ENCODE measurements around the gene CSNK2A2. TPM values are rescaled to one million over a fixed set of nuclear protein-coding genes. Genes with fewer than 3 reads are reported as not detected.

The CSNK2A2 gene
- total and polyA plus RNA-seq, 5 donors: 20.6 to 36.7 (median 32.4) TPM

- no peak overlapping the region for H3K27ac ChIP-seq (ENCODE audit: low read length)
- ATAC-seq: peak; percentile 19 to 22
- intact Hi-C loops (cut with DNase I): loop anchor here in 1 of 4 donors (10.0 kb wide), 1 partner anchor 173 kb away; the partner anchor contains the start of gene MMP15
Observed at GRCh38 chr16:58197314-58198012, 443 bp downstream of the CSNK2A2 start.

DNA sequence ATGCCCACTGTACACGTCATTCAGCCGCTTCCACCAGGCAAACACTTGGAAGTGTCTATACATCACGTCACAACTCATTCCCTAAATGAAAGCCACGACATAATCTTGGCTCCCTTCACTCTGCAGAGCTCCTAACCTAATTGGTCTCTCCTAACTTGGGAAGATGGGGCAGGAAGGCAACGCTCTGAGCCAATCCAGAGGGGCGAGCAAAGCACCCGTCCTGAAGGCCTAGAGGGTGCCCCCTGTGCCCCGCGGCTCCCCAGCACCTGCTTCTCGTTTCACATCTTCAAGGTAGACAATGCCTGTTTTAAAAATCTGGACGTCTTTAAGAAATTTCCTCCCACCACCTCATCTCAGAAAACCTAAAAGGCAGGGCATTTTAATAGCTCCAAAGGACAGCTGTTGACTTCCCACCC lies 1.0 kb downstream of the CSNK2A2 start:
- Histone ChIP-seq H3K4me1 (ENCODE audit: control insufficient read depth, insufficient read depth, low read length) (peaks cover 6% of the 10 kb centered on the region), H3K4me3 (ENCODE audit: low read length) (peak overlapping the region; percentile 100), H3K27me3 (ENCODE audit: control insufficient read depth, insufficient read depth) (no peaks in the 10 kb centered on the region), H3K9me3 (ENCODE audit: control insufficient read depth, low read length) (no peaks in the 10 kb centered on the region), H3K27ac (ENCODE audit: low read length) (no peak overlapping the region)
- DNase-seq (peak in 1 of 3 donors; percentile 17), ATAC-seq (peak in 1 of 2 donors; percentile 64)
- intact Hi-C loops (cut with DNase I): loop anchor here in 1 of 4 donors (10.0 kb wide), 1 partner anchor 172 kb away; the partner anchor contains the start of gene MMP15
- WGBS: 11% methylated on average over 11 of the region's 11 CpGs

More at GRCh38 chr16:58197314-58198012, 443 bp downstream of the CSNK2A2 start:
- H3K4me1 ChIP-seq (ENCODE audit: control insufficient read depth, insufficient read depth, low read length): peaks cover 6% of the 10 kb centered on the region
- peak overlapping the region; percentile 100 for H3K4me3 ChIP-seq (ENCODE audit: low read length)
- peak in 2 of 3 donors; percentile 52 to 54 for DNase-seq
- H3K27me3 ChIP-seq (ENCODE audit: control insufficient read depth, insufficient read depth): no peaks in the 10 kb centered on the region
- no peaks in the 10 kb centered on the region for H3K9me3 ChIP-seq (ENCODE audit: control insufficient read depth, low read length)
- WGBS: under 1% methylated on average over 79 of the region's 97 CpGs

GRCh38 chr16:58195771-58196170 lies 2.1 kb downstream of the CSNK2A2 start:
- intact Hi-C loops (cut with DNase I): loop anchor here in 1 of 4 donors (10.0 kb wide), 1 partner anchor 171 kb away; the partner anchor contains the start of gene MMP15
- 81% methylated on average over 3 of the region's 3 CpGs for WGBS
- no peak for ATAC-seq

GRCh38 chr16:58195344-58195743 lies 2.6 kb downstream of the CSNK2A2 start:
- peaks cover 6% of the 10 kb centered on the region for H3K4me1 ChIP-seq (ENCODE audit: control insufficient read depth, insufficient read depth, low read length)
- WGBS: 85% methylated on average over 4 of the region's 4 CpGs
- intact Hi-C loops (cut with DNase I): loop anchor here in 1 of 4 donors (10.0 kb wide), 1 partner anchor 171 kb away; the partner anchor contains the start of gene MMP15
- DNase-seq (no peak), ATAC-seq (no peak)
- no peaks in the 10 kb centered on the region for H3K27me3 ChIP-seq (ENCODE audit: control insufficient read depth, insufficient read depth)
- no peaks in the 10 kb centered on the region for H3K9me3 ChIP-seq (ENCODE audit: control insufficient read depth, low read length)
- H3K4me3 ChIP-seq (ENCODE audit: low read length): no peak overlapping the region
- H3K27ac ChIP-seq (ENCODE audit: low read length): no peak overlapping the region

More at GRCh38 chr16:58195771-58196170, 2.1 kb downstream of the CSNK2A2 start:
- Histone ChIP-seq H3K27me3 (ENCODE audit: control insufficient read depth, insufficient read depth) (no peaks in the 10 kb centered on the region), H3K4me1 (ENCODE audit: control insufficient read depth, insufficient read depth, low read length) (peaks cover 6% of the 10 kb centered on the region), H3K27ac (ENCODE audit: low read length) (no peak overlapping the region), H3K9me3 (ENCODE audit: control insufficient read depth, low read length) (no peaks in the 10 kb centered on the region), H3K4me3 (ENCODE audit: low read length) (no peak overlapping the region)
- DNase-seq: no peak

GRCh38 chr16:58194790-58195189 lies 3.1 kb downstream of the CSNK2A2 start:
- H3K27ac ChIP-seq (ENCODE audit: low read length): no peak overlapping the region
- intact Hi-C loops (cut with DNase I): loop anchor here in 1 of 4 donors (10.0 kb wide), 1 partner anchor 170 kb away; the partner anchor contains the start of gene MMP15
- no peak overlapping the region for H3K4me3 ChIP-seq (ENCODE audit: low read length)
- ATAC-seq (no peak), DNase-seq (no peak)
- 75% methylated on average over 3 of the region's 3 CpGs for WGBS
- H3K9me3 ChIP-seq (ENCODE audit: control insufficient read depth, low read length): no peaks in the 10 kb centered on the region
- H3K4me1 ChIP-seq (ENCODE audit: control insufficient read depth, insufficient read depth, low read length): peaks cover 6% of the 10 kb centered on the region
- no peaks in the 10 kb centered on the region for H3K27me3 ChIP-seq (ENCODE audit: control insufficient read depth, insufficient read depth)

GRCh38 chr16:58187665-58188421 lies 10.1 kb downstream of the CSNK2A2 start:
- no peaks in the 10 kb centered on the region for H3K27me3 ChIP-seq (ENCODE audit: control insufficient read depth, insufficient read depth)
- no peaks in the 10 kb centered on the region for H3K4me1 ChIP-seq (ENCODE audit: control insufficient read depth, insufficient read depth, low read length)
- ATAC-seq (peak; percentile 62 to 79), DNase-seq (peak; percentile 16 to 64 (median 61))
- H3K27ac ChIP-seq (ENCODE audit: low read length): no peak overlapping the region
- intact Hi-C loops (cut with DNase I): loop anchor here in 1 of 4 donors (10.0 kb wide), 1 partner anchor 53 kb away; no protein-coding TSS in a partner anchor
- H3K4me3 ChIP-seq (ENCODE audit: low read length): no peak overlapping the region
- 76% methylated on average over 10 of the region's 10 CpGs for WGBS
- H3K9me3 ChIP-seq (ENCODE audit: control insufficient read depth, low read length): no peaks in the 10 kb centered on the region

GRCh38 chr16:58187092-58187491 lies 10.8 kb downstream of the CSNK2A2 start:
- H3K9me3 ChIP-seq (ENCODE audit: control insufficient read depth, low read length): no peaks in the 10 kb centered on the region
- ATAC-seq: peak in 1 of 2 donors; percentile 48

DNA sequence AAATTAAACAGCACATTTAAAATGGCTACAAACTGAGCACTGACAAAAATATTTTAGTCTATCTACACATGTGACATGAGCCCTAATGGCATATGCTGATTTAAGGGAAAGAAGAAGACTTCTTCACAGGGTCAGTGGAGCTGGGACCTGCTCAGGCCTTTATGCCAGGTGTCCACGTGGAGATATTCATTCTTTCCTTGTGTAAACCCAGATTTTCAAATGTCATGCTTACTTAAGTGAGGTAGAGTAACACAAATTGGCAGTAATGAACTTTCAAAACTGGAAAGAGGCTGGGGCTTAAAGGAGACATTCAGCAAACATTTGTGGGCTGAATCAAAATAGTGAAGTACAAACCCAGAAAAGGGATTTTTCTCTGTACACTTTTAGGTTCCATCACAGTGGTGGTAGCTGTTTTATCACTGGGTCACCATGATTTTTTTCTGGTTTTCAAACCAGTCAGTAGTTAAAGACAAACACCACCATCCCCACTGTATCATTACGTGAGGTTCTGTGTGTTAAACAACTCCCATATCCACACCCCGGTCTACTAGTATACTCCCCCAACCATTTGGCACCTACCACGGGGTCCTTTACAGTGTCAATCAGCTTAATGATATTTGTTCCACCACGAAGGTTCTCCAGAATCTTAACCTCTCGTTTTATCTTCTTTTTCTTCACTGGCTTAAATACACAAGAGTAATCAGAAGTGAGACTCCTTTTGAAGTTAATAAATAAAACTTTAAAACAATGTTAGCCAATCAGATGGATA lies 11.5 kb downstream of the CSNK2A2 start:
- Histone ChIP-seq H3K27me3 (ENCODE audit: control insufficient read depth, insufficient read depth) (no peaks in the 10 kb centered on the region), H3K27ac (ENCODE audit: low read length) (no peak overlapping the region), H3K9me3 (ENCODE audit: control insufficient read depth, low read length) (no peaks in the 10 kb centered on the region), H3K4me1 (ENCODE audit: control insufficient read depth, insufficient read depth, low read length) (no peaks in the 10 kb centered on the region), H3K4me3 (ENCODE audit: low read length) (no peak overlapping the region)
- no peak for DNase-seq
- 59% methylated on average over 6 of the region's 6 CpGs for WGBS
- no peak for ATAC-seq
- intact Hi-C loops (cut with DNase I): loop anchor here in 1 of 4 donors (10.0 kb wide), 1 partner anchor 52 kb away; no protein-coding TSS in a partner anchor

More at GRCh38 chr16:58187092-58187491, 10.8 kb downstream of the CSNK2A2 start:
- no peaks in the 10 kb centered on the region for H3K4me1 ChIP-seq (ENCODE audit: control insufficient read depth, insufficient read depth, low read length)
- no peaks in the 10 kb centered on the region for H3K27me3 ChIP-seq (ENCODE audit: control insufficient read depth, insufficient read depth)
- intact Hi-C loops (cut with DNase I): loop anchor here in 1 of 4 donors (10.0 kb wide), 1 partner anchor 52 kb away; no protein-coding TSS in a partner anchor
- no peak overlapping the region for H3K27ac ChIP-seq (ENCODE audit: low read length)
- H3K4me3 ChIP-seq (ENCODE audit: low read length): no peak overlapping the region
- no peak for DNase-seq

- H3K9me3 ChIP-seq (ENCODE audit: control insufficient read depth, low read length): no peaks in the 10 kb centered on the region
- ATAC-seq (no peak), DNase-seq (no peak)
- H3K4me3 ChIP-seq (ENCODE audit: low read length): no peak overlapping the region
- no peak overlapping the region for H3K27ac ChIP-seq (ENCODE audit: low read length)
- intact Hi-C loops (cut with DNase I): no loop called here
- no peaks in the 10 kb centered on the region for H3K27me3 ChIP-seq (ENCODE audit: control insufficient read depth, insufficient read depth)
- H3K4me1 ChIP-seq (ENCODE audit: control insufficient read depth, insufficient read depth, low read length): peaks cover 6% of the 10 kb centered on the region
- 86% methylated on average over 1 of the region's 1 CpG for WGBS
Observed at GRCh38 chr16:58177353-58177710, 20.6 kb downstream of the CSNK2A2 start.

DNA sequence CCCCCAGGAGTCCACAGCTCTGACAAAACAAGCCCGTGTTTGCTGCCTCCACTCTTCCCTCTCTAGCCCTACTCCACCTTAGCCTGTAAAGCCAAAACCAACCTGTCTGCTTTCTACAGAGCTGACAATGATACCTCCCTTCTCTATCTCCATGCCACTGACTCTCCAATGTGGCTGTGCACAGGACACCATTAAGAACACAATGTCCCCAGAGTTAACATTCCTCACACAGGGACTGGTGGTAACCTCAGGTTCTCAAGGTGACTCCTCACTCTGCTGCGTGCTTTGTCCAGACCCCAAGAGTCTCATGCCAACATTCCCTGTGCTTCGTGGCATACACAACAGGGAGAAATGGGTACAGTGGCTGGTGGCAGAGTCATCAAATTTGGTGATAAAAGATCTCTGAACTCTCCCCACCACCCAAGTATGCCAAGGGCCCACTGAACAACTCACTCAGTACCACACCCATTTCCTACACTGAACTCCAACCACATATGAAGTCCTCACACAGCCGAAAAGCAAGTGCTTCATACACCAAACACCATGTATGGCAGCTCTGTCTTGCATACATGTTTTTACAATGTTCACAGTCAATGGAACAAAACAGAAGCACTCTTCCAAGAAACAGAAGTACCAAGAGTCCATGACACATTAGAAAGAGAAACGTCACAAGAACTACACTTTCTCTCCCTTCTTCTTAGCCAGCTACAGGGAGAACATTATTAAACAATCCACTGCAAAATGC lies 21.1 kb downstream of the CSNK2A2 start:
- no peak for ATAC-seq

More for the DNA sequence above, 21.1 kb downstream of the CSNK2A2 start:
- peaks cover 6% of the 10 kb centered on the region for H3K4me1 ChIP-seq (ENCODE audit: control insufficient read depth, insufficient read depth, low read length)
- H3K27me3 ChIP-seq (ENCODE audit: control insufficient read depth, insufficient read depth): no peaks in the 10 kb centered on the region
- DNase-seq: no peak
- intact Hi-C loops (cut with DNase I): no loop called here
- WGBS: 91% methylated on average over 5 of the region's 5 CpGs
- no peak overlapping the region for H3K4me3 ChIP-seq (ENCODE audit: low read length)
- no peaks in the 10 kb centered on the region for H3K9me3 ChIP-seq (ENCODE audit: control insufficient read depth, low read length)
- H3K27ac ChIP-seq (ENCODE audit: low read length): no peak overlapping the region

Data from right cardiac atrium (tissue), 5 donors.